Urinary bladder (tissue), 4 donors: ENCODE results near the gene ZIC4. TPM values are rescaled to one million over a fixed set of nuclear protein-coding genes. Genes with fewer than 3 reads are reported as not detected.

Source experiments
- DNase-seq: peaks from one replicate; pipeline ENCODE4 v3.0.0-alpha.2; 2015; ENCODE audit errors: extremely low spot score
- H3K27ac ChIP-seq: one replicate; pipeline ENCODE4 v1.5.1; 2013; ENCODE audit warnings: low read depth, mild to moderate bottlenecking, moderate library complexity
- H3K36me3 ChIP-seq: one replicate; pipeline ENCODE4 v1.6.1; 2013; ENCODE audit warnings: mild to moderate bottlenecking, moderate library complexity; ENCODE audit not compliant: insufficient read depth
- H3K4me1 ChIP-seq: one replicate; pipeline ENCODE4 v1.6.1; 2013; ENCODE audit warnings: mild to moderate bottlenecking, moderate library complexity; ENCODE audit not compliant: insufficient read depth
- H3K4me3 ChIP-seq: one replicate; pipeline ENCODE4 v1.5.1; 2013; ENCODE audit warnings: low read depth, low read length
- WGBS: extraction: QIAGEN DNeasy Blood & Tissue Kit; methylation state at CpG from one replicate; pipeline ENCODE4 v1.1.7; 2013; 5-methylcytosine and 5-hydroxymethylcytosine counted together
- polyA plus RNA-seq: library from polyadenylated mRNA; stranded (reverse); fragments of 200-250 nt; gene quantifications from one replicate; pipeline ENCODE4 v1.2.3, GENCODE V29; 2013
- total RNA-seq: library from RNA; depleted of rRNA; stranded (reverse); fragments of >200 nt; gene quantifications from one replicate; pipeline ENCODE4 v1.2.3, GENCODE V29; 2014
- donor health status: healthy with polysubstance abuse.
- donor health status: healthy.

The ZIC4 gene
- total and polyA plus RNA-seq, 2 donors, result not detected

- 8% methylated on average over 16 of the region's 16 CpGs for WGBS
- no peak overlapping the region for H3K4me3 ChIP-seq
Observed at GRCh38 chr3:147404800-147405230, 1.5 kb downstream of the ZIC4 start.

GRCh38 chr3:147404000-147404799 is 2.1 kb downstream of the ZIC4 start:
- Histone ChIP-seq H3K4me1 (no peaks in the 10 kb centered on the region), H3K27ac (no peak overlapping the region), H3K4me3 (no peak overlapping the region), H3K36me3 (no peaks in the 10 kb centered on the region)
- no peak for DNase-seq
- WGBS, result 29% methylated on average over 11 of the region's 11 CpGs

More at GRCh38 chr3:147404800-147405230, 1.5 kb downstream of the ZIC4 start:
- DNase-seq, result no peak
- H3K36me3 ChIP-seq, result no peaks in the 10 kb centered on the region
- H3K27ac ChIP-seq, result no peak overlapping the region
- peaks cover 1% of the 10 kb centered on the region for H3K4me1 ChIP-seq

GRCh38 chr3:147403511-147403910 is 2.8 kb downstream of the ZIC4 start:
- Histone ChIP-seq H3K4me1 (no peaks in the 10 kb centered on the region), H3K4me3 (no peak overlapping the region), H3K27ac (no peak overlapping the region), H3K36me3 (no peaks in the 10 kb centered on the region)
- 40% methylated on average over 5 of the region's 5 CpGs for WGBS
- DNase-seq, result no peak

GRCh38 chr3:147402159-147402558 is 4.2 kb downstream of the ZIC4 start:
- Histone ChIP-seq H3K36me3 (no peaks in the 10 kb centered on the region), H3K4me1 (peaks cover 2% of the 10 kb centered on the region), H3K27ac (no peak overlapping the region), H3K4me3 (no peak overlapping the region)
- DNase-seq, result no peak
- WGBS, result 19% methylated on average over 5 of the region's 5 CpGs

- H3K36me3 ChIP-seq, result no peaks in the 10 kb centered on the region
- 11% methylated on average over 1 of the region's 1 CpG for WGBS
- no peak overlapping the region for H3K4me3 ChIP-seq
- no peak overlapping the region for H3K27ac ChIP-seq
- DNase-seq, result no peak
- H3K4me1 ChIP-seq, result peaks cover 2% of the 10 kb centered on the region
Observed at GRCh38 chr3:147401421-147401820, 4.9 kb downstream of the ZIC4 start.

GRCh38 chr3:147400999-147401398 is 5.3 kb downstream of the ZIC4 start:
- peaks cover 2% of the 10 kb centered on the region for H3K4me1 ChIP-seq

GRCh38 chr3:147400111-147400510 is 6.2 kb downstream of the ZIC4 start:
- Histone ChIP-seq H3K4me3 (no peak overlapping the region), H3K36me3 (no peaks in the 10 kb centered on the region), H3K4me1 (peaks cover 2% of the 10 kb centered on the region), H3K27ac (no peak overlapping the region)
- DNase-seq, result no peak

More at GRCh38 chr3:147400999-147401398, 5.3 kb downstream of the ZIC4 start:
- Histone ChIP-seq H3K27ac (no peak overlapping the region), H3K36me3 (no peaks in the 10 kb centered on the region), H3K4me3 (no peak overlapping the region)
- 25% methylated on average over 1 of the region's 1 CpG for WGBS
- DNase-seq, result no peak

GRCh38 chr3:147398813-147399534 is 7.4 kb downstream of the ZIC4 start:
- no peak for DNase-seq
- Histone ChIP-seq H3K36me3 (no peaks in the 10 kb centered on the region), H3K4me3 (no peak overlapping the region), H3K27ac (no peak overlapping the region), H3K4me1 (peaks cover 2% of the 10 kb centered on the region)
- 56% methylated on average over 2 of the region's 2 CpGs for WGBS

- Histone ChIP-seq H3K4me3 (no peak overlapping the region), H3K36me3 (no peaks in the 10 kb centered on the region), H3K4me1 (peaks cover 2% of the 10 kb centered on the region), H3K27ac (no peak overlapping the region)
- DNase-seq, result no peak
- WGBS, result 10% methylated on average over 46 of the region's 46 CpGs
Observed at GRCh38 chr3:147397875-147398812, 8.2 kb downstream of the ZIC4 start.

GRCh38 chr3:147397155-147397874 is 9.0 kb downstream of the ZIC4 start:
- Histone ChIP-seq H3K4me1 (peaks cover 2% of the 10 kb centered on the region), H3K36me3 (no peaks in the 10 kb centered on the region), H3K27ac (no peak overlapping the region), H3K4me3 (no peak overlapping the region)
- 4% methylated on average over 34 of the region's 34 CpGs for WGBS
- no peak for DNase-seq

- 3% methylated on average over 17 of the region's 17 CpGs for WGBS
- Histone ChIP-seq H3K27ac (no peak overlapping the region), H3K36me3 (no peaks in the 10 kb centered on the region), H3K4me3 (no peak overlapping the region), H3K4me1 (peaks cover 2% of the 10 kb centered on the region)
- no peak for DNase-seq
Observed at GRCh38 chr3:147396712-147397046, 9.7 kb downstream of the ZIC4 start.

GRCh38 chr3:147395899-147396711 is 10.2 kb downstream of the ZIC4 start:
- Histone ChIP-seq H3K27ac (no peak overlapping the region), H3K4me1 (peaks cover 2% of the 10 kb centered on the region), H3K4me3 (no peak overlapping the region), H3K36me3 (no peaks in the 10 kb centered on the region)
- WGBS, result 3% methylated on average over 65 of the region's 65 CpGs
- DNase-seq, result no peak
